Central memory CD8-positive, alpha-beta T cell (primary cell): Measurements from ENCODE around the gene SWAP70.

ENCODE experiments used
- ATAC-seq: fragments of 150-1000 bp; cut with Tn5 transposase; replicated peaks from 2 replicates; pipeline ENCODE4 v1.10.0; 2022; ENCODE audit warnings: mild to moderate bottlenecking, moderate FRiP score, moderate number of reproducible peaks; ENCODE audit not compliant: poor library complexity, severe bottlenecking; ENCODE audit errors: extremely low read depth
- DNase-seq, 2 donors: peaks; one replicate each; pipeline ENCODE4 v3.0.0; 2021; ENCODE audit warnings: low spot score in 2 of 2
- H3K27ac Mint-ChIP-seq: one replicate; pipeline ENCODE4 v1.8.0; 2022; ENCODE audit warnings: low read depth, mild to moderate bottlenecking, moderate library complexity, mixed read lengths
- H3K27me3 Mint-ChIP-seq: one replicate; pipeline ENCODE4 v1.8.0; 2022; ENCODE audit warnings: mixed read lengths
- H3K36me3 Mint-ChIP-seq: one replicate; pipeline ENCODE4 v1.8.0; 2022; ENCODE audit warnings: mild to moderate bottlenecking, moderate library complexity, mixed read lengths; ENCODE audit not compliant: insufficient read depth
- H3K4me1 Mint-ChIP-seq: one replicate; pipeline ENCODE4 v1.8.0; 2022; ENCODE audit warnings: mixed read lengths
- H3K4me3 Mint-ChIP-seq: one replicate; pipeline ENCODE4 v1.8.0; 2022; ENCODE audit warnings: mild to moderate bottlenecking, moderate library complexity, mixed read lengths
- H3K9me3 Mint-ChIP-seq: one replicate; pipeline ENCODE4 v1.8.0; 2022; ENCODE audit warnings: mixed read lengths

The SWAP70 gene

DNA sequence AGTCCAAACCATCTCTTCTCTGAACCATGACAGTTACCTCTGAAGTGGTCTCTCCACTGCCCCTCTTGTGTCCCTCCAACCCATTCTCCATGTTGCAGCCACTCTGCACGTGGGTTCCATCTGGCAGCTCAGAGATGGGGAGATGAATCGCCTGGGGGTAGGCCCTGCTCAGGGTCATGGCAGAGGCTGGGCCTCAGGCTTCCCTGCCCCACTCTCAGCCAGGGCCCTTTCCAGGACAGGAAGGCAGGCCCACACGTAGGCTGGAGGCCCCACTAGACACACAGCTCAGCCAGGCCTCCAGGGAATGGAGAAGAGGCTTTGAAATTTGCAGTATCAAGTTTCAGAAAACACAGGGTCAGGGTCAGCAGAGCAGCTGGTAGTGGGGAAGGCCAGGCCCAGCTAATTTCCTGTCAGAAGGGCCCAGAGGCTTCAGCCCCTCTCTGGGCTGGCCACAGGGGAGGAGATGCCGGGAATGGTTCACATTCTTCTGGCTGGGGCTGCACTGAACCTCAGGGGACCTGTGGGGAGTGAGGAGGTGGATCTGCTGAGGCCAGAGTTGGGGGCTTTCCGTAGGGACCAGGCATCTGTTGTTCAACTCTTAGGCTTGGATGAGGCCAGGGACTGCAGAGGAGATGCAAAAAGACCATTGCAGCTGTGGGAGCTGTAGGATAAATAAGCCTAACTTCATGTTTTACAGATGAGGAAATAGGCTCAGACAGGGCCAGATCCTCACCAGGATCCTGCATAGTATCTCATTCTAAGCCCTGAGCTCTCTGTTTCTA, 101.6 kb downstream of the SWAP70 start:
- DNase-seq (no peak), ATAC-seq (no peak)
- Mint-ChIP-seq H3K9me3 (no peaks in the 10 kb centered on the region), H3K4me1 (no peaks in the 10 kb centered on the region), H3K27ac (no peak overlapping the region), H3K4me3 (no peak overlapping the region), H3K27me3 (no peaks in the 10 kb centered on the region), H3K36me3 (no peaks in the 10 kb centered on the region)

DNA sequence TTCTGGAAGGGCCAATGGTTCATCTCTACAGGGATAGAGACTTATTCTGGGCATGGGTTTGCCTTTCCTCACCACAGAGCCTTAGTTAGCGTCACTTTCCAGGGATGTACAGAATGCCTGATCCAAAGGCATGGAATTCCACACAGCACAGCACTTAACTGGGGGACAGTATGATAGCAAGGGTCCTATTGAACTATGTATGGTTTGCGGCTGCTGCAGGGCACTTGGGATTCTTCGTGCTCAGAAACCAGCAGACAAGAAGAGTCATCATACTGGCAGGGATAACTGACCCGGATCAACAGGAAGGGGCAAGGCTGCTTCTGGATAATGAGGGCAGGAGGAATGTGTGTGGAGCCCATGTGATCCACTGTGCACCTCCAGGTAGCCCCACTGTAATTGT, 105.7 kb downstream of the SWAP70 start:
- DNase-seq (no peak), ATAC-seq (no peak)
- Mint-ChIP-seq H3K36me3 (peaks cover 4% of the 10 kb centered on the region), H3K27me3 (no peaks in the 10 kb centered on the region), H3K4me1 (no peaks in the 10 kb centered on the region), H3K27ac (no peak overlapping the region), H3K4me3 (no peak overlapping the region), H3K9me3 (no peaks in the 10 kb centered on the region)

DNA sequence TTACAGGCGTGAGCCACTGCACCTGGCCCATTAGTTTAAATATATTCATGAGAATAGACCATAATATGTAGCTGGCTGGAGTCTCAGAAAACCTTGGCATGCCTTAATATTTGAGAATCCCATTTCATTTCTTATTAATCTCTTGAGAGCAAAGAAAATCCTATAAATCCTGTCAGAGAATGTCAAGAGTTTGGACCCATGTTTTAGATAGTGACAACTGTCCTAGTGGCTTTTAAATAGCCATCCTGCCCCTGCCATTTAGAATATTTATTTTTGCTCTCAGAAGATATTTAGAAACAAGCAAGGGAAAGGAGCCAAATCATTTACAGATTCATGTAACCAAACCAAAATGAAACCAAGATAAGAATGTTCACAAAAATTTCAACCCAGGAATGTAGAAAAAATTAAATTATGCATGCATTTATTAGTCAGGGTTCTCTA, 107.2 kb downstream of the SWAP70 start:
- peaks cover 4% of the 10 kb centered on the region for H3K36me3 Mint-ChIP-seq
- no peak for DNase-seq
- no peaks in the 10 kb centered on the region for H3K4me1 Mint-ChIP-seq
- no peak overlapping the region for H3K27ac Mint-ChIP-seq
- H3K9me3 Mint-ChIP-seq, result no peaks in the 10 kb centered on the region
- H3K4me3 Mint-ChIP-seq, result no peak overlapping the region
- H3K27me3 Mint-ChIP-seq, result no peaks in the 10 kb centered on the region
- ATAC-seq, result no peak

DNA sequence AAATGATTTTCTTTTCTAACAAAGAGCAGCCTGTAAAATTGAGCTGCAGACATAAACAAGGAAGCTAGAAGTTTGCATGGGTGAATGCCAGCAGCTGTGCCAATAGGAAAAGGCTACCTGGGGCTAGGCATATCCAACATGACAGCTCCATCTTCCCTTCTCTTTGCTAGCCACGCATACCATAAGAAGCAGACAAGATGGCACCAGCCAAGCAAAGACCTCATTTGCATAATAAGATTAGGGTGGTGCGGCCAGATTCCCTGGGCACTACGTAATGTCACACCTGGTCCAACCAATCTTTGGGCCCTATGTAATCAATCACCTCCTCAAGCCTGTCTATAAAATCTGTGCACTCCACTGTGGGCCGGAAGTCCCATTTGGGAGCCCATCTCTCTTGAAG, 108.3 kb downstream of the SWAP70 start:
- ATAC-seq (no peak), DNase-seq (no peak)
- H3K27me3 Mint-ChIP-seq, result no peaks in the 10 kb centered on the region
- peaks cover 4% of the 10 kb centered on the region for H3K36me3 Mint-ChIP-seq
- H3K9me3 Mint-ChIP-seq, result no peaks in the 10 kb centered on the region
- H3K4me1 Mint-ChIP-seq, result no peaks in the 10 kb centered on the region
- H3K4me3 Mint-ChIP-seq, result no peak overlapping the region
- no peak overlapping the region for H3K27ac Mint-ChIP-seq

DNA sequence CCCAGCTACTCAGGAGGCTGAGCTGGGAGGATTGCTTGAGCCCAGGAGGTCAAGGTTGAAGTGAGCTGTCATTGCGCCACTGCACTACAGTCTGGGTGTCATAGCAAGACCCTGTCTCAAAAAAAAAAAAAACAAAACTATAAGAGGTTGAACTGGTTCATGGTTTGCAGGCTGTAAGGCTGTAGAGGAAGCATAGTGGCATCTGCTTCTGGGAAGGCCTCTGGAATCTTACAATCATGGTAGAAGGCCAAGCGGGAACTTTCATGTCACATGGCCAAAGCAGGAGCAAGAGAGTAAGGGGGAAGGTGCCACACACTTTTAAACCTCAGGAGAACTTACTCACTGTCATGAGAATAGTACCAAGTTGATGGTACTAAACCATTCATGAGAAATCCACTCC, 109.6 kb downstream of the SWAP70 start:
- Mint-ChIP-seq H3K27me3 (no peaks in the 10 kb centered on the region), H3K4me3 (no peak overlapping the region), H3K36me3 (peaks cover 4% of the 10 kb centered on the region), H3K4me1 (no peaks in the 10 kb centered on the region), H3K27ac (no peak overlapping the region), H3K9me3 (no peaks in the 10 kb centered on the region)
- no peak for ATAC-seq
- no peak for DNase-seq

DNA sequence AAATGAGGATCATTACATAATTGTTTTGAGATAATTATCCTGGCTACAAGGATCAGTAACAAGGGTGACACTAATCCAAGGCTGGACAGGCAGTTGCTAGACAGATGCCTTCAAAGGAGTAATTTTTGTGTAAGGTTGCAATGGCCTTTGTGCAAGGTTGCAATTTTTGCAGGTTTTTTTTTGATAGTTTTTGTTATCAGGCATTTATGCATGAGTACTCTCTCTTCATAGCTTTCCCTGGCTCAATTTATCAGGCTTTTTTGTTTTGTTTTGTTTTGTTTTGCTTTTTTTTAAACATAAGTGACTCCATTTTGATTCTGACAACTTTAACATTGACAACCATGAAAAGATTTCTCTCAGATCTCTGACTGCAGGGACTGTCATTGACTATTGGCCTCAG, 110.2 kb downstream of the SWAP70 start:
- H3K27me3 Mint-ChIP-seq, result no peaks in the 10 kb centered on the region
- H3K9me3 Mint-ChIP-seq, result no peaks in the 10 kb centered on the region
- no peak overlapping the region for H3K4me3 Mint-ChIP-seq
- DNase-seq, result no peak
- H3K36me3 Mint-ChIP-seq, result peaks cover 4% of the 10 kb centered on the region
- H3K27ac Mint-ChIP-seq, result no peak overlapping the region
- no peak for ATAC-seq
- no peaks in the 10 kb centered on the region for H3K4me1 Mint-ChIP-seq

DNA sequence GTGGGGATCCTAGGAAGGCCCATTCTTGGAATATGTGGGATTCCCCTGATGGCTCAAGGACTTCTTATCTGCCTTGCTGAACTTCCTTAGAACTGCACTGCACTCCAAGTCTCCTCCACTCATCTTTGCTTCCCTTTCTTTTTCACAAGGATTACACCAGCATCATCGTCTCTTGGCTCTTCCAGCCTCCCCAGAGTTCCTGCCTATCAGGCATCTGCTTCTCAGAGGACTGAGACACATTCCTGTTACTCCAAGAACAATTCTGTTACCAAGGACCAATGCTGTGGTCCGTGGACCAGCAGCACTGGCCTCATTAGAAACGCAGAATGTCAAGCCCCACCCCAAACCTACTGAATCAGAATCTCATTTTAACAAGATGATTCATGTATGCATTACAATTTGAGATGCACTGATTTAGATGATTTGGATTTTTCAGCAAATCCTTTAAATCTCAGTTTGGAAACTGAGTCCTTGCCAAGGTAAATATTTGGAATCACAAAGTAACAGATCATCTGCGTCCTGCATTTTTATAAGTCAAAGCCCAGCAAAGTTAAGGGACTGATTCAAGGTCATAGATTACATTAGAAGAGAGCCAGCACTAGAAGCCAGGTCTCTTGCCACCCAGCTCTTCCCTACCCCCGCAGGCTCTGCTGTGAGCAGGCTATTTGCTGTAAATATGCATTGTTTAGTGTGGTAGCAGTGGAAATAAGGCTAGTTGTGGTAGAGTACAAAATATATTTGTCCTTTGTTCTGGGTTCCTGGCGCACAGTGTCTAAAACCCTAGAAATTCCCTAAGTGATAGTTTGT, 110.9 kb downstream of the SWAP70 start:
- DNase-seq, result no peak
- Mint-ChIP-seq H3K27ac (no peak overlapping the region), H3K9me3 (no peaks in the 10 kb centered on the region), H3K4me1 (no peaks in the 10 kb centered on the region), H3K36me3 (peaks cover 4% of the 10 kb centered on the region), H3K4me3 (no peak overlapping the region), H3K27me3 (no peaks in the 10 kb centered on the region)
- no peak for ATAC-seq

DNA sequence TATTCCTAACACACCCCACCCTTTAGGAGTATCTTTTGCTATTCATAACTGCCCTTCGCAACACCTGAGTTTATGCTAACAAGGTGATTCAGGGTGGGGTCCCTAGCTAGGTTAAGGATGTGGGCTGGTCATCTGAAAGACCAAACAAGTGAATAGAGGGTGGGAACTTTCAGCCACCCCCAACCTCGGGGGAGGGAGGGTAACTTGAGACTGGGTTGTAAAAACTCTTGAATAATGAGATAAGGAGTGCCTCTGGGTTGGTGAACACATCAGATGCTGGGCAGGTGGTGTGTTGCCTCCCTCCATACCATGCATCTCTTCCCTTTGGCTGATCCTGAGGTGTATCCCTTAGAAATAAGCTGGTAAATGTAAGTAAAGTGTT, 111.5 kb downstream of the SWAP70 start:
- H3K27me3 Mint-ChIP-seq, result no peaks in the 10 kb centered on the region
- peaks cover 6% of the 10 kb centered on the region for H3K36me3 Mint-ChIP-seq
- no peak overlapping the region for H3K27ac Mint-ChIP-seq
- DNase-seq (no peak), ATAC-seq (no peak)
- no peaks in the 10 kb centered on the region for H3K9me3 Mint-ChIP-seq
- H3K4me3 Mint-ChIP-seq, result no peak overlapping the region
- H3K4me1 Mint-ChIP-seq, result no peaks in the 10 kb centered on the region

DNA sequence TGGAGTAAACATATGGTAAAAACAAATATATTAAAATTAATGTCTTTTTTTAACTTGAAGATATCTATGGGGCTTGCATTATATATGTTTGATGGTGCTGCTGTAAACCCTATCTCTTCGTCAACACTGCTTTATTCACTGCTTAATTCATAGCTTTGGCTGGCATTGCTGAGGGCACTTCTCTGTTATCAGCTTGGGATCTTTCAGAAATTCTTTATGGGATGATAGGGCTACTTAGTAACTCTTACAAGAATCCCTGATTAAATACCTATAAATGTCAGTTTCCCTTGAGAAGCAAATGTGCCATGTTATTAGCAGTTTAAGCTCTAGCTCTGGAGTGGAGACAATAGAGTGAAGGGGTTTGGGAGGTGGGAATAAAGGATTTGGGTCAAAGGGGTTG, 112.3 kb downstream of the SWAP70 start:
- no peaks in the 10 kb centered on the region for H3K9me3 Mint-ChIP-seq
- DNase-seq, result no peak
- no peaks in the 10 kb centered on the region for H3K4me1 Mint-ChIP-seq
- ATAC-seq, result no peak
- H3K27ac Mint-ChIP-seq, result no peak overlapping the region
- no peaks in the 10 kb centered on the region for H3K27me3 Mint-ChIP-seq
- no peak overlapping the region for H3K4me3 Mint-ChIP-seq
- H3K36me3 Mint-ChIP-seq, result peaks cover 6% of the 10 kb centered on the region

DNA sequence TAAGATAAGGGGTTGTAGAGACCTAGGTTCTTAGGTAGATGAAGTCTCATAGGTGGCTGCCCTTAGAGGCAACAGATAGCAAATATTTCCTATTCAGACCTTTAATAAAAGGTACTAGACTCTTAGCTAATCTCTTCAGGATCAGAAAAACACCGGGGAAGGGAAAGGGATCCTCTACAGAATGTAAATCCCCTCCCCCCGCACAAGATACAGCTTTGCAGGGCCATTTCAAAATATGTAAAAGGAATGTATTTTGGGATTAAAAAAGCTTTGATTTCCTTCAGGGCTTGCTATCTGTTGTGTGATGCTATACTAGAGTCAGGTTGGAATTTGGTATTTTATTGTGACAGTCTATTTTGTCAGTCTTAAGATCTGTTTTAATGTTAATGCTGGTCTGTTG, 113.2 kb downstream of the SWAP70 start:
- Mint-ChIP-seq H3K9me3 (no peaks in the 10 kb centered on the region), H3K36me3 (peaks cover 6% of the 10 kb centered on the region), H3K4me1 (no peaks in the 10 kb centered on the region), H3K27ac (no peak overlapping the region), H3K27me3 (no peaks in the 10 kb centered on the region), H3K4me3 (no peak overlapping the region)
- ATAC-seq, result no peak
- DNase-seq, result no peak

DNA sequence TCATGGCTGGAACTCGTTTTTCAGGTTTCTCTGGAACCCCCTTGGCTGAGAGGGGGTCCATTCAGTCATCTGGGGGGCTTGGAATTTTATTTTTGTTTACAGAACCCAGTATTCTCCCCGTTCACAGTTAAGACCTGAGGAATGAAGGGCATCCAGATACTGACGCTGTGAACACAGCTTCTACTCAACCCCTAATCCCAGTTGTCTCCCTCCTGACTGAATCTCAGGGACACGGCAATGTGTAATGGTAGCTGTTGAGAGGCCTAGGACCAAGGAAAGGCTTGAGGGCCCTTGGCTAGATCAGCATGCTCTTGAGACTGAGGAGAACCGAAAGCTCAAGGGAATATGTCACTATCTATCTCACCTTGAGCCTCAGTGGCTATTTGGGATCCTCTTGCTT, 113.6 kb downstream of the SWAP70 start:
- H3K4me1 Mint-ChIP-seq, result no peaks in the 10 kb centered on the region
- H3K27ac Mint-ChIP-seq, result no peak overlapping the region
- H3K36me3 Mint-ChIP-seq, result peaks cover 4% of the 10 kb centered on the region
- ATAC-seq (no peak), DNase-seq (no peak)
- no peak overlapping the region for H3K4me3 Mint-ChIP-seq
- H3K9me3 Mint-ChIP-seq, result no peaks in the 10 kb centered on the region
- H3K27me3 Mint-ChIP-seq, result no peaks in the 10 kb centered on the region

DNA sequence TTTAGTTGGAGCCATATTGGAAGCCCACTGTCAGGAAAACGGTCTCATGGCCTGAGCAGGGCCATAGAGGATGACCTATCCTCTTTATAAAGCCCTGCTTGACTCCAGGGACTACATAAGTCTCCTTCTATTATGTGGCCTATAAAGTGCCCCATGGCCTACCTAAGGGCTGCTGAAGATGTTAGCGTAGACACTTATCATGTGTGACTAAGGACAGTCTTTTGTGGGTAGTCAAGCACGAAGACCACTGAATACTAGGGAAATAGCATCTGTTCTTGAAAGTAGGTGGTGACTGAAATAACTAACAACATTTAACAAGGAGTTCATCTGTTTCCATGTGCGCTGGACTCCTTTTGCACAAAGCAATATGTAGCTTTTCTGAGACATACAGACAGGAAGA, 117.1 kb downstream of the SWAP70 start:
- ATAC-seq, result no peak
- H3K36me3 Mint-ChIP-seq, result peaks cover 5% of the 10 kb centered on the region
- no peaks in the 10 kb centered on the region for H3K27me3 Mint-ChIP-seq
- no peak for DNase-seq
- H3K4me3 Mint-ChIP-seq, result no peak overlapping the region
- no peaks in the 10 kb centered on the region for H3K4me1 Mint-ChIP-seq
- H3K27ac Mint-ChIP-seq, result no peak overlapping the region
- H3K9me3 Mint-ChIP-seq, result no peaks in the 10 kb centered on the region

DNA sequence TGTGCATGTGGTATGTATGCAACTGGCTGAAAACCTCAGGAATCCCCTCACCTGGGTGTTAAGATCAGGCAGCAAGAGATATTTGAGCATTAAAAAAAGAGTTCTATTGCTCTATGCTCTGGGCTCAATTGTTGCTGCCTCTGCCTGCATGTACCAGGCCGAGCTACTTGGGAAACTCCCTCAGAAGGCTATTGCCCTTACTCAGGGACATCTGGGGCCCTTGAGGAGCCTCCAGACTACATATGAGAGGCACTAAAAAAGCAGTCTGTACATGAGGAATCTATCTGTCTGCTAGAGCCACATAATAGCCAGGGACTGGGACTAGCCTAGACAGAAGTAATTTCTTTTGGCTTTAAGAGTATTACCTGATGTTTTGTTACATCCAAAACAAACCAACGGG, 120.1 kb downstream of the SWAP70 start:
- ATAC-seq, result no peak
- H3K27ac Mint-ChIP-seq, result peak overlapping the region; percentile 22
- H3K36me3 Mint-ChIP-seq, result peaks cover 9% of the 10 kb centered on the region

More for the DNA sequence above, 120.1 kb downstream of the SWAP70 start:
- no peaks in the 10 kb centered on the region for H3K4me1 Mint-ChIP-seq
- H3K4me3 Mint-ChIP-seq, result no peak overlapping the region
- H3K27me3 Mint-ChIP-seq, result no peaks in the 10 kb centered on the region
- no peak for DNase-seq
- H3K9me3 Mint-ChIP-seq, result no peaks in the 10 kb centered on the region
